GM21825 (cell line): ENCODE data around the gene MAPKAP1.
"Not testable (repeated sequence)": the region's sequence is repeated elsewhere in the genome, so short reads cannot be mapped to it uniquely, and the experiment has no call there.

ENCODE experiments used
- ATAC-seq: cut with Tn5 transposase; IDR thresholded peaks from one replicate; pipeline ENCODE4 v1.9.1; 2021; ENCODE audit warnings: mild to moderate bottlenecking, moderate library complexity; ENCODE audit not compliant: unreplicated experiment

Gene MAPKAP1

GRCh38 chr9:125732562-125732961 is 25.6 kb upstream of the MAPKAP1 start:
- ATAC-seq, result no peak

DNA sequence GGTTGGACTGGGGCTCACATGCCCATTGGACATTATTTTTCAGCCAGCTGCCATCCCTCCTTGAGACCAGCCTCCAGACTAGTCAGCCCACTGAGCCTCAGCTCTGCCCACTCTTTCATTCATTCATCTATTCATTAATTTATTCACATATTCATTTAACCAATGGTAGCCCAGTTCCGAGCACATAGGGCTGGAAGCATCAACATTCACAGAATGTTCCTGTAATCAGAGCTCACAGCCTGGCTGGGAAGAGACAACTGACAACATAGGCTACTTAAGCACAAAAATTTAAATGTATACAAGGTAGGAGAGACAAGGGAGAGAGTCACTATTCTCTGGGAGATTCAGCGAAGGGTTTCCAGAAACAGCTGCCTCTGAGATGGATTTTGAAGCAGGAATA is 23.2 kb upstream of the MAPKAP1 start:
- no peak for ATAC-seq

GRCh38 chr9:125726456-125727132 is 19.6 kb upstream of the MAPKAP1 start:
- no peak for ATAC-seq

DNA sequence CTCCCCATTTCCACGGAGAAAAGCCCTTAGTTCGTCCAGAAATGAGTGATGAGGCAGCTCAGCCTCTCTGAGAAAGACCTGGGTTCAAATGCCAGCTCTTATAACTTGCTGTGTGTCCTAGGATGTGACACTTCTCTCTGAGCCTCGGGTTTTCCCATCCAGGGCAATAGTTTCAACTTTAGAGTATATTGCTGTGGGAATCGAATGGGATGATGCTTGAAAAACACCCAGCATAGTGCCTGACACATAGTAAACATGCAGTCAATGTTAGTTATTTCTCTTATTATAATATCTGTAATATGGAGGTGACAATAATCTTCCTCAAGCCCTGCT is 430 bp upstream of the MAPKAP1 start:
- no peak for ATAC-seq

GRCh38 chr9:125705893-125706292 is 1.1 kb downstream of the MAPKAP1 start:
- no peak for ATAC-seq

GRCh38 chr9:125703662-125704061 is 3.3 kb downstream of the MAPKAP1 start:
- no peak for ATAC-seq

GRCh38 chr9:125701351-125701750 is 5.7 kb downstream of the MAPKAP1 start:
- no peak for ATAC-seq

DNA sequence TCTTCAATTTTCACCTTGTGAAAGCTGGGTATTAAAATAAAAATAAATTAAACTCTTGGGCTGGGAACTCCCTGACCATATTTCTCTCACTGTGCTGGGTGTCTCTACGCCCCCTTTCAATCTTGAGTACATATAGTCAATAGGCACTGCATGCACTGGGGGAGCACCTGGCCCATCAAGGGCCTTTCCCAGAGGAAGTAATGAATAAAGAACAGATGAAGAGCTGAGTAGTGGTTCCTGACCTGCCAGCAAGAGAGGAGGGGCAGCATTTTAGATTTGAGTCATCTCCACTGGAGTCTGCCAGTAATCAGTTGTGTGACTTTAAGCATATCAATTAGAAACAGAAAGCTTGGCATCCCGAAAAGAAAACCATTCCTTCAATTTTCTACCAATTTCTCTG is 6.2 kb downstream of the MAPKAP1 start:
- peak; percentile 90 for ATAC-seq

DNA sequence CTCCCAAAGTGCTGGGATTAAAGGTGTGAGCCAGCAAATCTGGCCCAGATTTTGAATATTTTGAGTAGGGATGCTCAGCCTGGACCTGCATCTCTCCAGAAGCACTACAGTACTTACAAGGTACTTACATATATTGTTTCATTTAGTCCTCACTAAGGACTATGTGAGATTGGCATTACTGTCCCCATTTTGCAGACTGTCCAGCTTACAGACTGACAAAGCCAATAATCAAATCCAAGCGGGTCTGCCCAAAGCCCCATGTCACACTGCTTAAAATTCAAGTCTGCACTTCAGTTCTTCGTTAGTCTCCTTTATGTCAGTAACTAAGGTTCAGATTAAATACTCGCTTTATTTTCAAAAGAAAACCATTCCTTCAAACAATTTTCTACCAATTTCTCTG is 7.1 kb downstream of the MAPKAP1 start:
- ATAC-seq, result no peak

DNA sequence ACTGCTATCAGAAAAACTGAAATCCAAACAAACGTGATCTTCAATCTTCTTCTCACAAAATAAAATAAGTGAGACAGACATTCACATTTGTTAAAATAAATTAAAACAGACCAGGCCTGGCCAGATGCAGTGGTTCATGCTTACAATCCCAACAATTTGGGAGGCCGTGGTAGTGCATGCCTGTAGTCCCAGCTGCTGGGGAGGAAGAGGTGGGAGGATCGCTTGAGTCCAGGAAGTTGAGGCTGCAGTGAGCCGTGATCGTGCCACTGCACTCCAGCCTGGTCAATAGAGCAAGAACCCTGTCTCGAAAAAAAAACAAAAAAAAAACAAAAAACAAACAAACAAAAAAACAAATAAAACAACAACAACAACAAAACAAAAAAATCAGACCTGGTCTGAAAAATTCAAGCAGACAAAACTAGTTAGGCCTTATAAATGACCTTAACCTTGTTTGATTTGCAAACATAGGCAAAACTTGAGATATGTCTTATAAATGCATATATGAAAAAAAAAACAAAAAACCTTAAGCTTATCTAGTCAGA is 10.8 kb downstream of the MAPKAP1 start:
- no peak for ATAC-seq

GRCh38 chr9:125695548-125695947 is 11.5 kb downstream of the MAPKAP1 start:
- ATAC-seq, result not testable (repeated sequence)

GRCh38 chr9:125694478-125694877 is 12.5 kb downstream of the MAPKAP1 start:
- ATAC-seq, result no peak

DNA sequence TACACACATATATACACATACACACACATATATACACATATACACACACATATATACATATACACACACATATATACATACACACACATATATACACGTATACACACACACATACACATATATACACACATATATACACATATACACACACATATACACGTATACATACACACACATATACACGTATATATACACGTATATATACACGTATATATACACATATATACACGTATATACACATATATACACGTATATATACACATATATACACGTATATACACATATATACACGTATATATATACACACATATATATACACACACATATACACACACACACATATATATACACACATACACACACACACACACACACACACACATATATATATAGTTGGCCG is 13.5 kb downstream of the MAPKAP1 start:
- ATAC-seq, result not testable (repeated sequence)

GRCh38 chr9:125691869-125692268 is 15.1 kb downstream of the MAPKAP1 start:
- no peak for ATAC-seq

- no peak for ATAC-seq
Measured at GRCh38 chr9:125690679-125691078, 16.3 kb downstream of the MAPKAP1 start.

- no peak for ATAC-seq
Measured at GRCh38 chr9:125687163-125687863, 19.7 kb downstream of the MAPKAP1 start.

- no peak for ATAC-seq
Measured at GRCh38 chr9:125685167-125685566, 21.8 kb downstream of the MAPKAP1 start.

DNA sequence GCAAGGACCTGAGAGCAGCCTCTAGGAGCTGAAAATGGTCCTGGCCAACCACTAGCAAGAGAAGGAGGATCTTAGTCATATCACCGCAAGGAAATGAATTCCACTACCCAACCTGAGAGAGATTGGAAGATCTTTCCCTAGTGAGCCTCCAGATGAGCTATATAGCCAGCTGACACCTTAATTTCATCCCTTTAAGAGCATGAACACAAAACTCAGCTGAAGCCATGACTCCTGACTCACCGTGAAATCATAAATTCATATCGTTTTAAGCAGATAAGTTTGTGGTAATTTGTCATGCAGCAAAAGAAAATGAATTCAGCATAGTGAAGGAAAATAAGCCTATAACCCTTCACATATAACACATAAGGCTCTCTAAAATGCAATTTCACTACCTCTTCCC is 23.5 kb downstream of the MAPKAP1 start:
- no peak for ATAC-seq

GRCh38 chr9:125682340-125682739 is 24.7 kb downstream of the MAPKAP1 start:
- no peak for ATAC-seq

GRCh38 chr9:125681657-125682056 is 25.4 kb downstream of the MAPKAP1 start:
- ATAC-seq, result no peak

GRCh38 chr9:125681086-125681622 is 25.9 kb downstream of the MAPKAP1 start:
- no peak for ATAC-seq

- no peak for ATAC-seq
Measured at GRCh38 chr9:125680445-125680844, 26.6 kb downstream of the MAPKAP1 start.
